Fibroblast of the conjunctiva (primary cell): ENCODE data around the gene CD86.
"Not testable (repeated sequence)": the region's sequence is repeated elsewhere in the genome, so short reads cannot be mapped to it uniquely, and the experiment has no call there.

ENCODE experiments used
- DNase-seq: peaks from one replicate; pipeline ENCODE4 v3.0.0-alpha.2; 2010; ENCODE audit warnings: low read depth

Gene CD86

DNA sequence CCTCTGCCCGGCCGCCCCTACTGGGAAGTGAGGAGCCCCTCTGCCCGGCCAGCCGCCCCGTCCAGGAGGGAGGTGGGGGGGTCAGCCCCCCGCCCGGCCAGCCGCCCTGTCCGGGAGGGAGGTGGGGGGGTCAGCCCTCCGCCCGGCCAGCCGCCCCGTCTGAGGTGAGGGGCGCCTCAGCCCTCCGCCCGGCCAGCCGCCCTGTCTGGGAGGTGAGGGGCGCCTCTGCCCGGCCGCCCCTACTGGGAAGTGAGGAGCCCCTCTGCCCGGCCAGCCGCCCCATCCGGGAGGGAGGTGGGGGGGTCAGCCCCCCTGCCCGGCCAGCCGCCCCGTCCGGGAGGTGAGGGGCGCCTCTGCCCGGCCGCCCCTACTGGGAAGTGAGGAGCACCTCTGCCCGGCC lies 109.8 kb downstream of the CD86 start:
- DNase-seq, result not testable (repeated sequence)

GRCh38 chr3:122167630-122168029 lies 112.5 kb downstream of the CD86 start:
- no peak for DNase-seq

- no peak for DNase-seq
Observed at GRCh38 chr3:122168044-122168443, 112.9 kb downstream of the CD86 start.

GRCh38 chr3:122169911-122170310 lies 114.7 kb downstream of the CD86 start:
- DNase-seq, result no peak
